Measurements from ENCODE around the gene MTHFR. TPM values are rescaled to one million over a fixed set of nuclear protein-coding genes. Genes with fewer than 3 reads are reported as not detected.

Gene MTHFR
- total RNA-seq, 1 experiment from 2014 or later, result 22.6 TPM

- POLR2A ChIA-PET, result no interaction called here
- CTCF ChIA-PET, result interaction anchor here (0.6 to 2.6 kb wide), 4 partner anchors 13 to 142 kb away, joined by 3 to 8 read pairs (median 3); no protein-coding TSS in a partner anchor
- TF ChIP-seq ZNF138 (CRISPR knock-in tag; conservative IDR thresholded peaks at IDR 0.05), result no peak
- TF ChIP-seq, protein P1, sequence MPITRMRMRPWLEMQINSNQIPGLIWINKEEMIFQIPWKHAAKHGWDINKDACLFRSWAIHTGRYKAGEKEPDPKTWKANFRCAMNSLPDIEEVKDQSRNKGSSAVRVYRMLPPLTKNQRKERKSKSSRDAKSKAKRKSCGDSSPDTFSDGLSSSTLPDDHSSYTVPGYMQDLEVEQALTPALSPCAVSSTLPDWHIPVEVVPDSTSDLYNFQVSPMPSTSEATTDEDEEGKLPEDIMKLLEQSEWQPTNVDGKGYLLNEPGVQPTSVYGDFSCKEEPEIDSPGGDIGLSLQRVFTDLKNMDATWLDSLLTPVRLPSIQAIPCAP (CRISPR knock-in tag; IDR thresholded peaks at IDR 0.05), result no peak
- TF ChIP-seq FOXK1 (CRISPR knock-in tag; IDR thresholded peaks at IDR 0.05), result no peak
- no peak for TF ChIP-seq NFATC4 (CRISPR knock-in tag; IDR thresholded peaks at IDR 0.05)
- no peak for TF ChIP-seq AFF4 (CRISPR knock-in tag; IDR thresholded peaks at IDR 0.05; ENCODE audit: borderline replicate concordance)
- no peak for TF ChIP-seq ZNF416 (CRISPR knock-in tag; IDR thresholded peaks at IDR 0.05)
- TF ChIP-seq TCF7 (CRISPR knock-in tag; IDR thresholded peaks at IDR 0.05; ENCODE audit: low read depth), result no peak
- Mint-ChIP-seq H3K27me3 (ENCODE audit: low read depth) (no peaks in the 10 kb centered on the region), H3K4me1 (no peaks in the 10 kb centered on the region), H3K4me3 (no peak overlapping the region), H3K36me3 (peaks cover 50% of the 10 kb centered on the region), H3K27ac (no peak overlapping the region), H3K9me3 (no peaks in the 10 kb centered on the region)
- DNase-seq (ENCODE audit: low spot score) (no peak), ATAC-seq (no peak)
Observed at GRCh38 chr1:11825131-11825530, 19.4 kb upstream of the MTHFR start.

GRCh38 chr1:11823366-11824137, 17.8 kb upstream of the MTHFR start:
- Mint-ChIP-seq H3K27me3 (ENCODE audit: low read depth) (no peaks in the 10 kb centered on the region), H3K4me3 (no peak overlapping the region), H3K9me3 (no peaks in the 10 kb centered on the region), H3K4me1 (no peaks in the 10 kb centered on the region), H3K27ac (no peak overlapping the region), H3K36me3 (peaks cover 53% of the 10 kb centered on the region)
- POLR2A ChIA-PET, result interaction anchor here (0.6 to 0.7 kb wide), 3 partner anchors 36 to 479 kb away, joined by 3 to 4 read pairs (median 3); no protein-coding TSS in a partner anchor
- no peak for ATAC-seq
- DNase-seq (ENCODE audit: low spot score), result no peak
- CTCF ChIA-PET, result interaction anchor here (1.3 to 2.6 kb wide), 2 partner anchors 15 to 38 kb away, joined by 4 to 8 read pairs; no protein-coding TSS in a partner anchor
- no peak for TF ChIP-seq MYBL2 (CRISPR knock-in tag; IDR thresholded peaks at IDR 0.05)
- TF ChIP-seq, protein P2, sequence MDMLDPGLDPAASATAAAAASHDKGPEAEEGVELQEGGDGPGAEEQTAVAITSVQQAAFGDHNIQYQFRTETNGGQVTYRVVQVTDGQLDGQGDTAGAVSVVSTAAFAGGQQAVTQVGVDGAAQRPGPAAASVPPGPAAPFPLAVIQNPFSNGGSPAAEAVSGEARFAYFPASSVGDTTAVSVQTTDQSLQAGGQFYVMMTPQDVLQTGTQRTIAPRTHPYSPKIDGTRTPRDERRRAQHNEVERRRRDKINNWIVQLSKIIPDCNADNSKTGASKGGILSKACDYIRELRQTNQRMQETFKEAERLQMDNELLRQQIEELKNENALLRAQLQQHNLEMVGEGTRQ (CRISPR knock-in tag; IDR thresholded peaks at IDR 0.05), result no peak
- TF ChIP-seq, protein P3, sequence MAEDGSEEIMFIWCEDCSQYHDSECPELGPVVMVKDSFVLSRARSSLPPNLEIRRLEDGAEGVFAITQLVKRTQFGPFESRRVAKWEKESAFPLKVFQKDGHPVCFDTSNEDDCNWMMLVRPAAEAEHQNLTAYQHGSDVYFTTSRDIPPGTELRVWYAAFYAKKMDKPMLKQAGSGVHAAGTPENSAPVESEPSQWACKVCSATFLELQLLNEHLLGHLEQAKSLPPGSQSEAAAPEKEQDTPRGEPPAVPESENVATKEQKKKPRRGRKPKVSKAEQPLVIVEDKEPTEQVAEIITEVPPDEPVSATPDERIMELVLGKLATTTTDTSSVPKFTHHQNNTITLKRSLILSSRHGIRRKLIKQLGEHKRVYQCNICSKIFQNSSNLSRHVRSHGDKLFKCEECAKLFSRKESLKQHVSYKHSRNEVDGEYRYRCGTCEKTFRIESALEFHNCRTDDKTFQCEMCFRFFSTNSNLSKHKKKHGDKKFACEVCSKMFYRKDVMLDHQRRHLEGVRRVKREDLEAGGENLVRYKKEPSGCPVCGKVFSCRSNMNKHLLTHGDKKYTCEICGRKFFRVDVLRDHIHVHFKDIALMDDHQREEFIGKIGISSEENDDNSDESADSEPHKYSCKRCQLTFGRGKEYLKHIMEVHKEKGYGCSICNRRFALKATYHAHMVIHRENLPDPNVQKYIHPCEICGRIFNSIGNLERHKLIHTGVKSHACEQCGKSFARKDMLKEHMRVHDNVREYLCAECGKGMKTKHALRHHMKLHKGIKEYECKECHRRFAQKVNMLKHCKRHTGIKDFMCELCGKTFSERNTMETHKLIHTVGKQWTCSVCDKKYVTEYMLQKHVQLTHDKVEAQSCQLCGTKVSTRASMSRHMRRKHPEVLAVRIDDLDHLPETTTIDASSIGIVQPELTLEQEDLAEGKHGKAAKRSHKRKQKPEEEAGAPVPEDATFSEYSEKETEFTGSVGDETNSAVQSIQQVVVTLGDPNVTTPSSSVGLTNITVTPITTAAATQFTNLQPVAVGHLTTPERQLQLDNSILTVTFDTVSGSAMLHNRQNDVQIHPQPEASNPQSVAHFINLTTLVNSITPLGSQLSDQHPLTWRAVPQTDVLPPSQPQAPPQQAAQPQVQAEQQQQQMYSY (CRISPR knock-in tag; IDR thresholded peaks at IDR 0.05), result no peak
- TF ChIP-seq, protein P4, sequence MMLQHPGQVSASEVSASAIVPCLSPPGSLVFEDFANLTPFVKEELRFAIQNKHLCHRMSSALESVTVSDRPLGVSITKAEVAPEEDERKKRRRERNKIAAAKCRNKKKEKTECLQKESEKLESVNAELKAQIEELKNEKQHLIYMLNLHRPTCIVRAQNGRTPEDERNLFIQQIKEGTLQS (CRISPR knock-in tag; conservative IDR thresholded peaks at IDR 0.05), result no peak
- TF ChIP-seq ZNF121 (CRISPR knock-in tag; IDR thresholded peaks at IDR 0.05), result no peak
- TF ChIP-seq JAZF1 (CRISPR knock-in tag; IDR thresholded peaks at IDR 0.05), result no peak
- no peak for TF ChIP-seq ZNF416 (CRISPR knock-in tag; IDR thresholded peaks at IDR 0.05)
- TF ChIP-seq HMGA2 (CRISPR knock-in tag; IDR thresholded peaks at IDR 0.05), result no peak
- no peak for TF ChIP-seq ZNF396 (CRISPR knock-in tag; IDR thresholded peaks at IDR 0.05; ENCODE audit: borderline replicate concordance)
- TF ChIP-seq RELA (CRISPR knock-in tag; IDR thresholded peaks at IDR 0.05; ENCODE audit: borderline replicate concordance), result no peak
- TF ChIP-seq, protein P5, sequence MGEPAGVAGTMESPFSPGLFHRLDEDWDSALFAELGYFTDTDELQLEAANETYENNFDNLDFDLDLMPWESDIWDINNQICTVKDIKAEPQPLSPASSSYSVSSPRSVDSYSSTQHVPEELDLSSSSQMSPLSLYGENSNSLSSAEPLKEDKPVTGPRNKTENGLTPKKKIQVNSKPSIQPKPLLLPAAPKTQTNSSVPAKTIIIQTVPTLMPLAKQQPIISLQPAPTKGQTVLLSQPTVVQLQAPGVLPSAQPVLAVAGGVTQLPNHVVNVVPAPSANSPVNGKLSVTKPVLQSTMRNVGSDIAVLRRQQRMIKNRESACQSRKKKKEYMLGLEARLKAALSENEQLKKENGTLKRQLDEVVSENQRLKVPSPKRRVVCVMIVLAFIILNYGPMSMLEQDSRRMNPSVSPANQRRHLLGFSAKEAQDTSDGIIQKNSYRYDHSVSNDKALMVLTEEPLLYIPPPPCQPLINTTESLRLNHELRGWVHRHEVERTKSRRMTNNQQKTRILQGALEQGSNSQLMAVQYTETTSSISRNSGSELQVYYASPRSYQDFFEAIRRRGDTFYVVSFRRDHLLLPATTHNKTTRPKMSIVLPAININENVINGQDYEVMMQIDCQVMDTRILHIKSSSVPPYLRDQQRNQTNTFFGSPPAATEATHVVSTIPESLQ (CRISPR knock-in tag; IDR thresholded peaks at IDR 0.05), result no peak
- TF ChIP-seq NR1H2 (CRISPR knock-in tag; IDR thresholded peaks at IDR 0.05), result no peak
- TF ChIP-seq TEAD1 (CRISPR knock-in tag; IDR thresholded peaks at IDR 0.05), result no peak
- TF ChIP-seq SMAD3 (CRISPR knock-in tag; IDR thresholded peaks at IDR 0.05; ENCODE audit: borderline replicate concordance), result no peak
- TF ChIP-seq E2F4 (CRISPR knock-in tag; IDR thresholded peaks at IDR 0.05; ENCODE audit: borderline replicate concordance, low read depth), result no peak
- TF ChIP-seq IRF2 (CRISPR knock-in tag; IDR thresholded peaks at IDR 0.05; ENCODE audit: borderline replicate concordance, low read depth), result no peak

All from WTC11 (cell line).